Prostate gland (tissue), 2 donors: ENCODE results near the gene TMPRSS11D.

Source experiments
- CTCF ChIP-seq, 4 experiments: fragments of 200-600 bp in 2 of 4; fragments of 450-650 bp in 2 of 4; sonication (generic) in 2 of 4; IDR thresholded peaks; 1 replicate in 3 of 4; 2 replicates in 1 of 4; pipeline ENCODE4 v1.5.1; 2016 to 2019; ENCODE audit warnings: antibody characterized with exemption in 4 of 4, mild to moderate bottlenecking in 2 of 4, moderate library complexity in 2 of 4
- POLR2A ChIP-seq: fragments of 450-650 bp; IDR thresholded peaks from one replicate; pipeline ENCODE4 v1.6.1; 2016; ENCODE audit warnings: antibody characterized with exemption, mild to moderate bottlenecking
- POLR2AphosphoS5 ChIP-seq: sonication (generic); formaldehyde crosslinking; IDR thresholded peaks from one replicate; pipeline ENCODE4 v1.6.1; 2017; ENCODE audit warnings: antibody characterized with exemption

DNA sequence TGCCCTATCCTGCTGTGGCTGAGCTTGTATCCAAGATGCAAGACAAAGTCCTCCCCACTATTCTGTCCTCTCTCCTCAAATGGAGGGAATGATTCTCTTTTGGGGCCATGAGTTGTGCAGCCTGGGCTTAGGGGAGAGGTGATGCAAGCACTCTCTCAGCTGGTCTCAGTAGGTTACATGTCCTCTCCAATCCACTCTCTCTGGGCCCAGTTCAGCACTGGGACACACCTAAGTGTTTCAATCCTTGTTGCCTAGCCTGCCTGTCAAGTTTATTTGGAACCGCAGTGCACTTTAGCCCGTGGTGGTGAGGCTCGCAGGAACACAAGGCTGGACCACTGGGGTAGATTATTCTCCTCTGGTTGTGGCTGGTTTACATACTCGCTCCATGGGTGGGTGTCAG lies 23.8 kb upstream of the TMPRSS11D start:
- TF ChIP-seq CTCF (IDR thresholded peaks at IDR 0.05) (no peak), POLR2AphosphoS5 (no peak), POLR2A (no peak)
